GM10266 (cell line): ENCODE results near the gene AMIGO2.

Experiments used
- DNase-seq: peaks from one replicate; pipeline ENCODE4 v3.0.0; 2012; ENCODE audit errors: extremely low spot score
- TF ChIP-seq, protein P1 (sequence below): IDR thresholded peaks from 2 replicates; pipeline ENCODE4 v1.5.1; 2012; ENCODE audit warnings: mild to moderate bottlenecking, low read depth; ENCODE audit not compliant: control insufficient read depth, insufficient read depth; ENCODE audit errors: missing control alignments

The AMIGO2 gene

DNA sequence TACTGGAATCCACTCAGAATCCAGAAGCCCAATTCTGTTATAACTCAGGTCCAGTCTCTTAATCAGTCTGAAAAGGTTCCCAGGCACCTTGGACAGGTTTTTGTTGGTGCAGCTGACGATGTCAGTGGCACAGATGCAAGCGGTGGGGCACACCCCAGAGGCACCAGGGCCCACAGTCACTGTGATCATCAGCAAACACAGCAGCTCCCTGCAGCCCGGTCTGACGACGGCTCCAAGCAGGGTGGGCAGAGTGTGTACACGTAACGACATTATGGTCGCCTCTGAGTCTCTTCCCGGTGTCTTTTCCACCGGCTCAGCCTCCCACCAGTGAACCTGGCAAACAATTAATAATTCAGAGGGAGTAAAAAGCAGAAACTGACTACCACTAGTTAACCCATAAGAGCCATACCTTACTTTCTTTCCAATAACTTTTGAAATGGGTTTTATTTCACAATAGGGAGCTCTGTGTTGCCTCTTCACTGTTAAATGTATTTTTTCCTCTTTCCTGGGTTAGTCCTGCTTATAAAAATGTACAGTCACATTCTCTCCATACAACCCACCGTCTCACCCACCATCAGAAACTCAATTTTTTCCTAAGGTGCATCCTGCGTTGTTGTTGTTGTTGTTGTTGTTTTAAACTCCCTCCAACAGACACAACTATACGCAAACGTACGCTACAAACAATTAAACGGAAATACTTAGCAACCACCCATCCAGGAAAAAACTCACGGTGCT lies 859 bp downstream of the AMIGO2 start:
- peak; percentile 30 for DNase-seq
- TF ChIP-seq, protein P1, sequence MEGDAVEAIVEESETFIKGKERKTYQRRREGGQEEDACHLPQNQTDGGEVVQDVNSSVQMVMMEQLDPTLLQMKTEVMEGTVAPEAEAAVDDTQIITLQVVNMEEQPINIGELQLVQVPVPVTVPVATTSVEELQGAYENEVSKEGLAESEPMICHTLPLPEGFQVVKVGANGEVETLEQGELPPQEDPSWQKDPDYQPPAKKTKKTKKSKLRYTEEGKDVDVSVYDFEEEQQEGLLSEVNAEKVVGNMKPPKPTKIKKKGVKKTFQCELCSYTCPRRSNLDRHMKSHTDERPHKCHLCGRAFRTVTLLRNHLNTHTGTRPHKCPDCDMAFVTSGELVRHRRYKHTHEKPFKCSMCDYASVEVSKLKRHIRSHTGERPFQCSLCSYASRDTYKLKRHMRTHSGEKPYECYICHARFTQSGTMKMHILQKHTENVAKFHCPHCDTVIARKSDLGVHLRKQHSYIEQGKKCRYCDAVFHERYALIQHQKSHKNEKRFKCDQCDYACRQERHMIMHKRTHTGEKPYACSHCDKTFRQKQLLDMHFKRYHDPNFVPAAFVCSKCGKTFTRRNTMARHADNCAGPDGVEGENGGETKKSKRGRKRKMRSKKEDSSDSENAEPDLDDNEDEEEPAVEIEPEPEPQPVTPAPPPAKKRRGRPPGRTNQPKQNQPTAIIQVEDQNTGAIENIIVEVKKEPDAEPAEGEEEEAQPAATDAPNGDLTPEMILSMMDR: no peak

DNA sequence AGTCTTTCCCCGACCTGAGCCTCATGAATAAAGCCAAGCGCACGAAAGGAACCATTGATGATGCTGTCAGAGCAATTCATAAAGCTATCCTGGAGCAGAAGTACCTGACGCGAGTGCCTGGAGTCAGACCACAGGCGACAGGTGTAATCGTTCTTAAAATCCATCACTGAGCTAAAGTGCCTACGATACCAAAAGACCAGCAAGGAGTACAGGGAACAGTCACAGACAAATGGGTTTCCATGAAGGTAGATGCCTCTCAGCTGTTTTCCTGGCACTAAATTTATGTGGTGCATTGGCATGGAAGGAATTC lies 1.7 kb downstream of the AMIGO2 start:
- TF ChIP-seq, protein P1: no peak
- no peak for DNase-seq

DNA sequence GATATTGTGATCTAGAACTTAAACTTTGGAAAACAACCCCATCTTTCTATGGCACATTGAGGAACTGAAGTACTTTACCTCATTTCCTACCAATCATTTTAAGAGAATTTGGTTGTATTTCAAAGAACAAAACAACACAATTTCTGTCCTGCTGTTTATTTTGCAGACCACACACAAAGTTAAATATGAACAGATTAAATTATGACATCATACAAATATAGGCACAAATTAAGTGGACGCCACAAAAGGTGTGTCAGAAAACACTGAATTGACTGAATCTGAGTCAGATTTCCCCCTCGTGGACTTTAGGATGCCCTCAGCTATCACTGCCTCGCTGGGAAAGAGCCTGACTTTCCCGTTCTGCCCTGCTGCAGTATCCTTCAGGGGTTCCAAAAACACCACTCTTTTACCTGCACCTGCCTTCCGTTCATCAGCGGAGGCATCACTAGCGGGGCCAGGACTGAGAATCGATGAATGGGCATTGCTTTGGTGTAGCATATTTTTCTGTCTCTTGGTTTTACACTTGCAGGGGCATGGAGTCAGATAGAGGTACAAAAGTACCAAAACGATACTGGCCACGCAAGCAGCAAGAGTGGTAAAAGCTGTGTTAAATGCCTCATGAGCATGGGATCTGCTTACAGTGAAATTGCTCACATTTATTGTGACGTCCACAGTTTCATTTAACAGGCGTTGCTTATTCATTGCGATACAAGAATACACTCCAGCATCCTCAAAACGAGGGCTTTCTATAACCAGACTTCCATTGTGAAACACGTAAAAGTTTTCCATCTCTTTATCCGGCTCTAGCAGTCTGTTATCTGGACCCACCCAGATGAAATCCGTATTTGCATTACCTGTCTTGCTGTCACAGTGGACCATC lies 2.3 kb downstream of the AMIGO2 start:
- TF ChIP-seq, protein P1: no peak
- no peak for DNase-seq

DNA sequence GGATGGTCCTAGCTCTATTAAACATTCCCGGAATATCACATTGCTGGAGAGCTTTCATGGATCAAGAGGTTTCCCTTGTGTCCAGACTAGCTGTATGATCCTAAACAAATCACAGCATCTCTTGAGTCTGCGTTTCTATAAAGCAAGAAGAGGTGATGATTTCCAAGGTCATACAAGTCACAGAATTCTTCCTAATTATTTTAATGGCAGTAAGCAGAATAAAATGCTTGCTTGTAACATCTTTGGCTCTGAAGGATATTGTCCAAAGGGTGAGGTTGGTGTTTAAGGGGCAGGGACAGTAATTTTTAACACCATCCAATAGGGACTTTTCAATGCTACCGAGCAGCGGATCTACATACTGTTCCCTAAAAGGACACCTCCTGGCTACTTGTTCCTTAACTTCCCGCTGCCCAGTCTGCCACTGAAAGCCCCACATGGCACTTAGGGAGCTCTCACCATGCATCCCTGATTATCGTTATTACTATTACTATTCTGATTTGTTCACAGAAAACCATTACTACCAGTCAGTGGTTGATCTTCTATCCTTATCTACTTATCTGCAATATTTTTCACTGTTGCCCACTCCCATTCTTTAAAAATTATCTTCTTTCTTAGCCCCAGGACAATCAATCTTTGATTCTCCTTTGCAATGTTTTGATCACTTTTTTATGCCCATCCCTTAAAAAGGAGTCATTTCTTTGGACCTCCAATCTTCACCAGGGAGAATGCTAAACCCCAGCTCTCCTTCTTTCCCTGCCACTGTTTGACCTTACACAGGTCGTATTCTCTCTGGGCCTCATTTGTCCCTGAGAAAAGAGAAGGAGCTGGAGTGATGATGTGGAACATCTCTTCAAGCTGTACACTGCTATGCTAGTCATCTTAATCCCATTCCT lies 4.3 kb downstream of the AMIGO2 start:
- no peak for DNase-seq
- TF ChIP-seq, protein P1: no peak

DNA sequence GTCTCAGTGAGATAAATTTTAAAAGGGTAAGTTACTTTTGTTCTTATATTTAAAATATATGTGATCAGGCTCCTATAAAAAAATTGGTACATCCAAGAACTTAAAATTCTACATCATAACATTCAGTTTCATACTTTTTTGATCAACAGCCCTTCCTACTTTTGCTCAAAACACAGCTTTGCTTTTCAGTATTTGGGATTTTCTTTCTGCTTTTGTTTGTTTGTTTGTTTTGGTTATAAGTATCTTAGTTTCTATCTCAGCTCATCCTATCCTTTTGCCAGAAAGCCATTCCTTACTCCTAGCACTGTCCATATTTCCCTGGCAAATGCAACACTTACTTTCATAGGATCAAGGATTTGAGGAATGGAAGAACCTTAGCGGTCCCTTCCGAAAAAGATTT lies 5.0 kb downstream of the AMIGO2 start:
- DNase-seq: no peak
- TF ChIP-seq, protein P1: no peak

DNA sequence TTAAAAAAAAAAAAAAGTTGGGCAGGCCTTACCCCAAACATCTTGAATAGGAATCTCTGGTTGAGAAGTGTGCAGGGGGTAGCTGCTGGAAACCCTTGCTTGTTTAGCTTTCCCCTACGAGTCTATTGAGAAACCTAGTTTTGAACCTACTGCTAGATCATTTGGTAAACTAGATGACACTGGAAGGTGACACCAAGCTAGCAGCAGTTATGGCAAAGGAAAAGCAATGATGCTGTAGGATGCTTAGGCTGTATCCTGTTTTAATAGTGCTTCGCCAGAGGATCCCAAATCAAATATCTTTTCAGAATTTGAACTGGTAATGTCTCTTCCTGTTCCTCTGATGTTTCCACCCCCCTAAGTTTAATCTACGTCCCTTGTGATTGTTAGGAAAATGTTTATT lies 5.8 kb downstream of the AMIGO2 start:
- DNase-seq: no peak
- TF ChIP-seq, protein P1: no peak
